Kidney (tissue), 14 donors: Measurements from ENCODE around the gene TRIM33. TPM values are rescaled to one million over a fixed set of nuclear protein-coding genes. Genes with fewer than 3 reads are reported as not detected.

Experiments used
- DNase-seq, 5 donors: peaks; one replicate each; pipeline ENCODE4 v3.0.0-alpha.2; 2013 to 2020
- FAIRE-seq: peaks from 2 replicates; lab custom pipeline; 2012; peaks lifted over from hg19 to GRCh38; lab: Jason Lieb, UNC
- H3K27ac ChIP-seq, 2 donors: one replicate each; pipeline ENCODE4 v1.7.0; 2013; ENCODE audit warnings: low read depth in 2 of 2, low read length in 2 of 2, inconsistent platforms in 1 of 2
- H3K27me3 ChIP-seq: one replicate; pipeline ENCODE4 v1.7.1; 2013; ENCODE audit warnings: low read length, inconsistent platforms; ENCODE audit not compliant: control insufficient read depth, insufficient read depth
- H3K36me3 ChIP-seq, 3 donors: one replicate each; pipeline versions ENCODE4 v1.7.0 to v1.7.1; 2013; ENCODE audit warnings: low read length in 3 of 3, control low read depth in 1 of 3, inconsistent platforms in 1 of 3; ENCODE audit not compliant: insufficient read depth in 3 of 3, control insufficient read depth in 2 of 3
- H3K4me1 ChIP-seq, 3 donors: one replicate each; pipeline versions ENCODE4 v1.7.0 to v1.7.1; 2013; ENCODE audit warnings: low read length in 3 of 3, inconsistent platforms in 1 of 3, low read depth in 1 of 3; ENCODE audit not compliant: control insufficient read depth in 2 of 3, insufficient read depth in 2 of 3
- H3K4me3 ChIP-seq, 3 donors: one replicate each; pipeline versions ENCODE4 v1.7.0 to v1.8.1; 2013; ENCODE audit warnings: low read length in 3 of 3, control low read depth in 1 of 3, inconsistent platforms in 1 of 3
- H3K9ac ChIP-seq, 3 donors: one replicate each; pipeline versions ENCODE4 v1.7.0 to v1.7.1; 2013; ENCODE audit warnings: low read length in 3 of 3, control low read depth in 1 of 3, inconsistent platforms in 1 of 3
- H3K9me3 ChIP-seq, 3 donors: one replicate each; pipeline versions ENCODE4 v1.7.0 to v1.7.1; 2013; ENCODE audit warnings: low read length in 3 of 3, control low read depth in 1 of 3, inconsistent platforms in 1 of 3; ENCODE audit not compliant: control insufficient read depth in 2 of 3, insufficient read depth in 1 of 3
- CTCF ChIP-seq: IDR thresholded peaks from 3 replicates; pipeline ENCODE4 v1.5.1; 2012; ENCODE audit warnings: mild to moderate bottlenecking, moderate library complexity, borderline replicate concordance; ENCODE audit not compliant: insufficient read depth; ENCODE audit errors: extremely low read depth
- intact Hi-C: fragments of 100-400 bp; cut with DNase I; formaldehyde crosslinking; loops from one replicate; pipeline ENCODE4 v1.11.1; 2022
- polyA plus RNA-seq: library from polyadenylated mRNA; stranded (reverse); fragments of 350-450 nt; fragmentation: Illumina TruSeq; extraction: RNeasy Lipid Tissue Mini Kit (QIAGEN cat#74804); gene quantifications from one replicate; pipeline ENCODE4 v1.2.3, GENCODE V29; 2014; ENCODE audit warnings: low read depth, low replicate concordance; ENCODE audit not compliant: insufficient read depth
- total RNA-seq: library from RNA; stranded (reverse); fragmentation: NEBNext Ultra II Directional; extraction: Animal tissue kit (Norgen Biotek cat#: 25700); gene quantifications from one replicate; pipeline ENCODE4 v1.2.1, GENCODE V29; 2021
- donor health status: control.
- donor health status: control.
- donor health status: control.
- donor health status: control.
- donor health status: control.
- donor health status: DM: yes; HTN: yes; CAD: no.
- donor health status: Normal renal cell carcinoma (clear cell type).

The TRIM33 gene
- total and polyA plus RNA-seq, 2 donors from 2014 or later, result 13.3 to 36.2 TPM

- no peak overlapping the region for H3K4me3 ChIP-seq
- TF ChIP-seq CTCF, result no peak
- H3K4me1 ChIP-seq, result no peaks in the 10 kb centered on the region
- DNase-seq (no peak), FAIRE-seq (no peak)
- no peak overlapping the region for H3K9ac ChIP-seq
- no peak overlapping the region for H3K27ac ChIP-seq
- intact Hi-C loops, result no loop called here
- no peaks in the 10 kb centered on the region for H3K27me3 ChIP-seq
- H3K9me3 ChIP-seq, result no peaks in the 10 kb centered on the region
- H3K36me3 ChIP-seq, result peaks cover 0 to 6% (median 5%) of the 10 kb centered on the region in 3 donors
Observed at GRCh38 chr1:114458237-114458777, 52.7 kb downstream of the TRIM33 start.

GRCh38 chr1:114457675-114458236 is 53.2 kb downstream of the TRIM33 start:
- Histone ChIP-seq H3K27me3 (no peaks in the 10 kb centered on the region), H3K36me3 (peaks cover 0 to 6% (median 5%) of the 10 kb centered on the region in 3 donors), H3K27ac (no peak overlapping the region), H3K4me3 (no peak overlapping the region), H3K4me1 (no peaks in the 10 kb centered on the region), H3K9ac (no peak overlapping the region), H3K9me3 (no peaks in the 10 kb centered on the region)
- DNase-seq (no peak), FAIRE-seq (no peak)
- intact Hi-C loops, result no loop called here
- no peak for TF ChIP-seq CTCF

- Histone ChIP-seq H3K4me3 (no peak overlapping the region), H3K36me3 (peaks cover 0 to 6% (median 5%) of the 10 kb centered on the region in 3 donors), H3K27ac (no peak overlapping the region), H3K27me3 (no peaks in the 10 kb centered on the region), H3K9ac (no peak overlapping the region), H3K4me1 (no peaks in the 10 kb centered on the region), H3K9me3 (no peaks in the 10 kb centered on the region)
- DNase-seq (no peak), FAIRE-seq (no peak)
- TF ChIP-seq CTCF, result no peak
- intact Hi-C loops, result no loop called here
Observed at GRCh38 chr1:114456586-114456985, 54.4 kb downstream of the TRIM33 start.
